Measurements from ENCODE around the gene RCN2.

RCN2 gene

GRCh38 chr15:76996076-76996525 is 64.6 kb downstream of the RCN2 start (continued):
- no peak for TF ChIP-seq POU6F1 (CRISPR knock-in tag; IDR thresholded peaks at IDR 0.05; ENCODE audit: borderline replicate concordance, low read depth)
- TF ChIP-seq RARB (CRISPR knock-in tag; IDR thresholded peaks at IDR 0.05): no peak
- no peak for TF ChIP-seq CSDC2 (CRISPR knock-in tag; IDR thresholded peaks at IDR 0.05)
- TF ChIP-seq PATZ1 (CRISPR knock-in tag; IDR thresholded peaks at IDR 0.05; ENCODE audit: borderline replicate concordance): no peak
- no peak for TF ChIP-seq ZNF70 (CRISPR knock-in tag; IDR thresholded peaks at IDR 0.05)
- TF ChIP-seq SNAI2 (CRISPR knock-in tag; IDR thresholded peaks at IDR 0.05): no peak
- no peak for TF ChIP-seq GLIS3 (CRISPR knock-in tag; IDR thresholded peaks at IDR 0.05)

GRCh38 chr15:76996526-76997401 is 65.2 kb downstream of the RCN2 start:
- TF ChIP-seq POU6F1 (CRISPR knock-in tag; IDR thresholded peaks at IDR 0.05; ENCODE audit: borderline replicate concordance, low read depth) (no peak), PPARA (CRISPR knock-in tag; IDR thresholded peaks at IDR 0.05; ENCODE audit: borderline replicate concordance) (no peak), CSRNP3 (CRISPR knock-in tag; IDR thresholded peaks at IDR 0.05) (no peak), GLIS3 (CRISPR knock-in tag; IDR thresholded peaks at IDR 0.05) (no peak), TCF4 (CRISPR knock-in tag; IDR thresholded peaks at IDR 0.05; ENCODE audit: borderline replicate concordance) (no peak)
- ATAC-seq: peak; percentile 47

GRCh38 chr15:76998663-76999285 is 67.2 kb downstream of the RCN2 start:
- TF ChIP-seq ZNF8 (CRISPR knock-in tag; IDR thresholded peaks at IDR 0.05): no peak
- TF ChIP-seq PATZ1 (CRISPR knock-in tag; IDR thresholded peaks at IDR 0.05; ENCODE audit: borderline replicate concordance): no peak
- TF ChIP-seq SNAI2 (CRISPR knock-in tag; IDR thresholded peaks at IDR 0.05): no peak
- TF ChIP-seq ESRRG (CRISPR knock-in tag; IDR thresholded peaks at IDR 0.05): no peak
- no peak for TF ChIP-seq ZNF70 (CRISPR knock-in tag; IDR thresholded peaks at IDR 0.05)
- no peak for TF ChIP-seq TSHZ2 (CRISPR knock-in tag; IDR thresholded peaks at IDR 0.05)
- no peak for TF ChIP-seq BACH2 (CRISPR knock-in tag; IDR thresholded peaks at IDR 0.05; ENCODE audit: borderline replicate concordance)
- TF ChIP-seq TCF4 (CRISPR knock-in tag; IDR thresholded peaks at IDR 0.05; ENCODE audit: borderline replicate concordance): peak; percentile 12; the same call in 1 of the 2 replicates
- no peak for TF ChIP-seq ISL1 (CRISPR knock-in tag; IDR thresholded peaks at IDR 0.05)
- ATAC-seq: no peak

All from SK-N-SH treated with all-trans-retinoic acid at 6 μM for 48 hours (cell line).